Dermis blood vessel endothelial cell (primary cell): Measurements from ENCODE around the gene PRSS33. TPM values are rescaled to one million over a fixed set of nuclear protein-coding genes. Genes with fewer than 3 reads are reported as not detected.

Source experiments
- DNase-seq: peaks from one replicate; pipeline ENCODE4 v3.0.0; 2010
- total RNA-seq: library from RNA; depleted of rRNA; stranded (reverse); fragments of >200 nt; gene quantifications from 2 replicates; pipeline ENCODE4 v1.2.3, GENCODE V29; 2014

The PRSS33 gene
- total RNA-seq, 1 donor from 2014 or later: not detected

DNA sequence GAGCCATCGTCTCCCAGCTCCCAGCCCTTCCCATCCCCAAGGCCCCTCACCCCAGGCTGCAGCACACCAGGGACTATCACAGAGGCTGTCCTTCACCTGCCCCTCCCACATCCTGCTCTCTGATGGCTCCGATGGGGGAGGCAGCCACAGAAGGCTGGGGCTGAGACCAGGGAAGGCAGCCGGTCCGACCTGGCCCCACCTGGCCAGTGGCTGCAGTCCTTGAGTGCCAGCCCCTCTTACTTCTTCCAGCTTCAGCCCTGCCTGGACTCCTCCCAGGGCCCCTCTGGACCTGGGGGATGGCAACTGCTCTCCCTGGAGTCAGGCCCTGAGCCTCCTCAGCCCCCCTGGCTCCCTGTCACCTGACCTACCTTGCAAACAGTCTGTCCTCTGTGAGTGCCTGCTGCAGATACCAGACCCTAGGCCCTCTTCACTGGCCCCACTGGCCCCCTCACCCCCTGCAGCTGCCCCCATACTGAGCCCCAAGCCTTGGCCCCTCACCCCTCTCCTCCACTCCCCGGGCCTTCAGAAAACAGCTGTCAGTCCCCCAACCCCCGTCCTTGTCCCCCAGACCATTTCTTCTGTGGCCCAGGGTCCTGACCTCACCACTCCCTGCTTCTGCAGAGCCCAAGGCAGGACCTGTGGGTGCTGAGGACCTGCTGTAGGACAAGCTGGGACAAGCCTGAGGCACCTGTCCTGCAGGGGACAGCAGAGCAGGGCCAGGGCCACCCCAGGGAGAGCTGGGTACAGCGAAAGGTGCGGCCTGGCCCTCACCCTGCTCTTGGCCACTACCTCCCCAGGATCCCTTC, 47.5 kb downstream of the PRSS33 start:
- DNase-seq: no peak

DNA sequence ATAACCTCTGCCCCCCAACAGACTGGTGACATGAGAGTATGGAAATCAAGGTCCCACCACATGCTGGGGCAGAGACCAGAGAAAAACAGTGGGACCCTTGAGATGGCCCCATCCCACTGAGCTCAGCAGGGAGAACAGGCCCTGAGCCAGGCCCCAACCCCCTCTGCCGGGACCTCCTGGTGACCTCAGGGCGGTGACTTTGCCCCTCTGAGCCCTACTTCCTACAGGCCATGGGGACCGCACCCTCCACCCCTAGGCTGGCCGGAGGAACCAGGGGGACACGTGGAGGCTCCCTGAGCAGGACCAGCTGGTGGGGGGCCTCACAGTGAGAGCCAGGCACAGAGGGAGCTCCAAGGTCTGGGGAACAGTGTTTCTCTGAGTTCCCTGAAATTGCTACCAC, 48.7 kb downstream of the PRSS33 start:
- DNase-seq: no peak

DNA sequence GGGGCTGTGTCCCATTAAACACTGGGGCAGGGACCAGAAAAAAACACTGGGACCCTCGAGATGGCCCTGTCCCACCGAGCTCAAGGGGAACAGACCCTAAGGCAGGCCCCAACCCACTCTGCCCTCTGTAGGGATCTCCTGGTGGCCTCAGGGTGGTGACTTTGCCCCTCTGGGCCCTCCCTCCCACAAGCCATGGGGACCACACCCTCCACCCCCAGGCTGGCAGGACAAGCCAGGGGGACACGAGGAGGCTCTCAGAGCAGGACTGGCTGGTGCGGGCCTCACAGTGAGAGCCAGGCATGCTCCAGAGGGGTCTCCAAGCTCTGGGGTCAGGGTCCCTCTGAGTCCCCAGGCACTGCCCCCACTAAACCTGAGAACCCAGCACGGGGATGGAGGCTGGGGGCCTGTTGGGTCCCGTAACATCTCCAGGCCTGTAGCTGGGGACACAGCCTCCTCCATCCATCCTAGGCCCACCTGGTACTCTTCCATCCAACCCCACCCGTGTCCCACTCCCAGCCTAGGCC, 49.4 kb downstream of the PRSS33 start:
- DNase-seq: no peak

DNA sequence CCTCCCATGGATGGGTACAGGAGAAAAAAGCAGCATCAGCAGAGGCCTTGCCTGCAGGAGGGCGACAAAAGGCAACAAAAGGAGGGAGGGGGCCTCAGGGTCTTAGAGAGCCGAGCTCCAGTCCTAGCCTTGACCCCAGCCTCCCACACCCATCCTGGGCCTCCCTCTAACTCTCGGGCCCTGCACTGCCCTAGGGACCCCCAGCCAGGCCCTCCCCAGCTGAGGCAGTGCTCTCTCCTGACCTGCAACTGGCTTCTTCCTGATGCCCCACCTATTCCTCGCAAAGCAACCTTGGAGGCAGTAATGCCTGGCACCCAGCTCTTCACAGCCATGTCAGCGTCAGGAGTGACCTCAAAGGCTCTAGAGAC, 50.1 kb downstream of the PRSS33 start:
- no peak for DNase-seq

DNA sequence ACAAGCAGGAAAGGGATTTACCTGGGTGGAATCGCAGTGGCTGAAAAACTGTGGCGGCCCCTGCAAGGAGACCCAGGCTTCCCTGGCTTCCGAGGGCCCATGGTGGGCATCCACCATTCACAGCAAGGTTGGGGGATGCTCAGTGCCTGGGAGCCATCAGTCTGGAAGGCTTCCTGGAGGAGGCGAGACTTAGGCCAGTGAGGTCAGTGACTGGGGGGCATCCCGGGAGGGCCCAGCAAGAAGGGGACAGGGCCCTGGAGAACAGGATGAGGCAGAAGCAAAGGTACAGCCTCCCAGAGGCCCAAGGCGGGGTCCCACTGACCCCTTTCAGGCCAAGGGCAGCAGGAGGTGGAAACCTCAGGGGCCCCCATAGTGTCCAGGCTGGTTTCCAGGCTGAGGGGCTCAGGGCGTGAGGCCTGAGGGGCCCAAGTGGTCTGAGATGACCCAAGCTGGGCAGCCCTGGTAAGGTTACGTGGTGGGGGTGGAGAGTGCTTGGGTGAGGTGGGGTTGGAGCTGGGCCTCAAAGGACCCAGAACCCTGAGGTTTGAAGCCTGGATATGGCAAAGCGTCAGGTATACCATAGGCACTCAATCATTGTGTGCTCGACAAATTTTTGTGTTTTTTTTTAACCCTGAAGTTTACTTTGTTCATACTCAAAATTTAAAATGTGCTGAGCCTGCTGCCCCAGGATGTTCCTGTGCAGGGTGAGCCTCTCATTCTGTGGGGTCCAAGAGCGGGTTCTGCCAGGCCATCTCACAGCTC, 50.7 kb downstream of the PRSS33 start:
- no peak for DNase-seq

DNA sequence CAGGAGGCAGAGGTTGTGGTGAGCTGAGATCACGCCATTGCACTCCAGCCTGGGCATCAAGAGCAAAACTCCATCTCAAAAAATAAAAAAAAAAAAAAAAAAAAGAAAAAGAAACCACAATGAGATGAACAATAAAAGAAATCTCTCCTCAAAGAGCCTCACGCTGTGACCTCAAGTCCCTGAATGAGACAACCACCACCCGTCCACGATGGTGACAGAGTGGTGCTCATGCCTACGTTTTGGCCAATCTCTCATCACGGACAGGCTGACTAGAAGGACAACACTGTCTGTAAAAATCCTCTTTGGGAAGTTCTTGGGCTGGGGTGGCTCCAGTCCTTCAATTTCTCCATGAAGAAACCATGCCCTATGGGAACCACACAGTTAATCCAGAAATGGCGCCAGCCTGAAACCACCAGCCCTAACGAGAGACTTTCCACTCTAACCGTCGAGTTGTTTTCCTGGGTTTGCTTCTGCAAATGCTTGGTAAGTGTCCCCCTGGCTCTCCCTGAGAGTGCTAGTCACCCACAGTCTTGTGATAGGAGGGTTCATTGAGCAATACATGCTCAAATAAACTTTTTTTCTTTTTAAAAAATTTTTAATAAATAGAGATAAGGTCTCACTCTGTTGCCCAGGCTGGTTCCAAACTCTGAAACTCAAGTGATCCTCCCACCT, 52.4 kb downstream of the PRSS33 start:
- DNase-seq: no peak

Other genes with a start within 250 kb of the PRSS33 start
- 17.9 and 25.9 TPM in 2 replicates for gene PDPK1, start 249.5 kb downstream of the PRSS33 start, total RNA-seq
- gene KCTD5, start 105.0 kb downstream of the PRSS33 start, total RNA-seq: 25.2 and 27.6 TPM in 2 replicates
- gene PRSS27, start 67.3 kb downstream of the PRSS33 start, total RNA-seq: 0.09 and 0.51 TPM in 2 replicates
- 59.5 and 66.2 TPM in 2 replicates for gene SRRM2, start 34.9 kb downstream of the PRSS33 start, total RNA-seq
- 132 and 314 TPM in 2 replicates for gene ELOB, start 10.3 kb downstream of the PRSS33 start, total RNA-seq
- gene PRSS41, start 10.9 kb upstream of the PRSS33 start, total RNA-seq: not detected in 2 replicates
- 1.0 and 2.1 TPM in 2 replicates for gene PRSS21, start 29.7 kb upstream of the PRSS33 start, total RNA-seq
- gene ZG16B, start 42.7 kb upstream of the PRSS33 start, total RNA-seq: 0.19 and 0.68 TPM in 2 replicates
- gene PRSS22, start 70.6 kb upstream of the PRSS33 start, total RNA-seq: not detected in 2 replicates
- gene FLYWCH2, start 95.7 kb upstream of the PRSS33 start, total RNA-seq: 36.0 and 72.2 TPM in 2 replicates
- gene FLYWCH1, start 124.4 kb upstream of the PRSS33 start, total RNA-seq: 39.5 and 41.0 TPM in 2 replicates
- gene KREMEN2, start 176.7 kb upstream of the PRSS33 start, total RNA-seq: not detected in 2 replicates
- gene PAQR4, start 181.8 kb upstream of the PRSS33 start, total RNA-seq: 9.4 and 12.8 TPM in 2 replicates
- gene PKMYT1, start 192.9 kb upstream of the PRSS33 start, total RNA-seq: 4.4 and 10.6 TPM in 2 replicates
- not detected in 2 replicates for gene CLDN9, start 225.4 kb upstream of the PRSS33 start, total RNA-seq
- gene CLDN6, start 230.6 kb upstream of the PRSS33 start, total RNA-seq: not detected in 2 replicates
- gene TNFRSF12A, start 232.8 kb upstream of the PRSS33 start, total RNA-seq: 45.4 and 48.2 TPM in 2 replicates
- 2.6 and 5.2 TPM in 2 replicates for gene HCFC1R1, start 236.4 kb upstream of the PRSS33 start, total RNA-seq
- gene THOC6, start 236.5 kb upstream of the PRSS33 start, total RNA-seq: 21.4 and 25.4 TPM in 2 replicates
- gene BICDL2, start 249.4 kb upstream of the PRSS33 start, total RNA-seq: not detected in 2 replicates